Chondrocyte (in vitro differentiated cells): Measurements from ENCODE around the gene LTA. TPM values are rescaled to one million over a fixed set of nuclear protein-coding genes. Genes with fewer than 3 reads are reported as not detected.

Experiments
- DNase-seq: peaks from one replicate; pipeline ENCODE4 v3.0.0; 2021; ENCODE audit warnings: mixed read lengths, low spot score
- H3K27ac Mint-ChIP-seq: one replicate; pipeline ENCODE4 v1.8.0; 2021; ENCODE audit warnings: mild to moderate bottlenecking, moderate library complexity, mixed read lengths; ENCODE audit not compliant: unreplicated experiment
- H3K27me3 Mint-ChIP-seq: 2 replicates; pipeline ENCODE4 v1.8.0; 2021; ENCODE audit warnings: low read depth, mixed read lengths
- H3K36me3 Mint-ChIP-seq: 2 replicates; pipeline ENCODE4 v1.8.0; 2021; ENCODE audit warnings: low read depth, mixed read lengths
- H3K4me1 Mint-ChIP-seq: 2 replicates; pipeline ENCODE4 v1.8.0; 2021; ENCODE audit warnings: low read depth, mild to moderate bottlenecking, mixed read lengths
- H3K4me3 Mint-ChIP-seq: one replicate; pipeline ENCODE4 v1.8.0; 2021; ENCODE audit warnings: mild to moderate bottlenecking, moderate library complexity, mixed read lengths; ENCODE audit not compliant: unreplicated experiment
- H3K9me3 Mint-ChIP-seq: 2 replicates; pipeline ENCODE4 v1.8.0; 2021; ENCODE audit warnings: low read depth, mixed read lengths
- CTCF ChIP-seq: fragments of 200-600 bp; sonication (generic); IDR thresholded peaks from 2 replicates; pipeline ENCODE4 v1.5.0; 2021; ENCODE audit warnings: antibody characterized with exemption, mild to moderate bottlenecking, moderate library complexity
- total RNA-seq: library from RNA; stranded (reverse); gene quantifications from 3 replicates; pipeline ENCODE4 v1.2.1, GENCODE V29; 2021

The LTA gene
- total RNA-seq, 1 donor from 2014 or later, result not detected

GRCh38 chr6:31620586-31621319 is 48.7 kb downstream of the LTA start, which contains the start of gene PRRC2A:
Gene PRRC2A, plus strand, starts transcription at chr6:31620715. Its CDS starts 2,075 bp downstream, at chr6:31622790.
- H3K4me3 Mint-ChIP-seq, result peak within 1 kb of the TSS; percentile 98
- H3K27me3 Mint-ChIP-seq, result no peaks in the 10 kb centered on the region
- H3K36me3 Mint-ChIP-seq, result peaks cover 15% of the 10 kb centered on the region
- TF ChIP-seq CTCF, result peak; percentile 8
- peak within 1 kb of the TSS; percentile 100 for H3K27ac Mint-ChIP-seq
- DNase-seq, result peak; percentile 95
- H3K4me1 Mint-ChIP-seq, result peaks cover 26% of the 10 kb centered on the region
- H3K9me3 Mint-ChIP-seq, result no peaks in the 10 kb centered on the region

GRCh38 chr6:31621320-31621939 is 49.3 kb downstream of the LTA start:
- H3K36me3 Mint-ChIP-seq, result peaks cover 21% of the 10 kb centered on the region
- H3K4me3 Mint-ChIP-seq, result peak overlapping the region; percentile 98
- H3K9me3 Mint-ChIP-seq, result no peaks in the 10 kb centered on the region
- no peak for TF ChIP-seq CTCF
- peaks cover 26% of the 10 kb centered on the region for H3K4me1 Mint-ChIP-seq
- peak overlapping the region; percentile 91 for H3K27ac Mint-ChIP-seq
- no peaks in the 10 kb centered on the region for H3K27me3 Mint-ChIP-seq
- DNase-seq, result no peak

- peak overlapping the region; percentile 98 for H3K4me3 Mint-ChIP-seq
- peaks cover 24% of the 10 kb centered on the region for H3K36me3 Mint-ChIP-seq
- H3K27ac Mint-ChIP-seq, result peak overlapping the region; percentile 91
- TF ChIP-seq CTCF, result no peak
- H3K27me3 Mint-ChIP-seq, result no peaks in the 10 kb centered on the region
- H3K4me1 Mint-ChIP-seq, result peaks cover 26% of the 10 kb centered on the region
- H3K9me3 Mint-ChIP-seq, result no peaks in the 10 kb centered on the region
- no peak for DNase-seq
Measured at GRCh38 chr6:31621991-31622390, 49.9 kb downstream of the LTA start.

DNA sequence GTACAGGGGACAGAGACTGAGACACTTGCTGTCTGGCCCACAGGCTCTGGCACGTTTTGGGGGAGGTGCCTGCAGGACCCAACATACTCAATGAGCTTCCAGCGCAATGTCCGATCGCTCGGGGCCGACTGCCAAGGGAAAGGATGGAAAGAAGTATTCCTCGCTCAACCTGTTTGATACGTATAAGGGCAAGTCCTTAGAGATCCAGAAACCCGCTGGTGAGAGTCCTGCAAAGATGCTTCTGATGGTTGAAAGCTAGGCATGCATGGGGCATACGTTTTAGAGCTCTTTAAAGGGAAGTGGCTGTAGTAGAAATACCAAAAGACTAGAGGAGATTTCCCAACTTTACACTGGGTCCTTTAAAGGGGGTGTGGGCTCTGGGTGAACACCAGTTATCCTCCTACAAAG is 50.6 kb downstream of the LTA start:
- no peak for DNase-seq
- H3K36me3 Mint-ChIP-seq, result peaks cover 30% of the 10 kb centered on the region
- no peaks in the 10 kb centered on the region for H3K9me3 Mint-ChIP-seq
- H3K4me1 Mint-ChIP-seq, result peaks cover 26% of the 10 kb centered on the region
- no peak for TF ChIP-seq CTCF
- H3K27me3 Mint-ChIP-seq, result no peaks in the 10 kb centered on the region
- H3K4me3 Mint-ChIP-seq, result peak overlapping the region; percentile 98
- H3K27ac Mint-ChIP-seq, result peak overlapping the region; percentile 91

Other genes starting within 250 kb of the LTA start
- gene HLA-B, start 215.1 kb upstream of the LTA start, total RNA-seq, result 149 to 216 TPM (median 206 TPM) in 3 replicates
- gene MICA, start 168.7 kb upstream of the LTA start, total RNA-seq, result 54.6 to 56.8 TPM (median 56.3 TPM) in 3 replicates
- 7.8 to 9.4 TPM (median 9.0 TPM) in 3 replicates for gene MICB, start 74.1 kb upstream of the LTA start, total RNA-seq
- gene MCCD1, start 43.3 kb upstream of the LTA start, total RNA-seq, result not detected in 3 replicates
- gene DDX39B, start 30.3 kb upstream of the LTA start, total RNA-seq, result 222 to 230 TPM (median 227 TPM) in 3 replicates
- 2.4 to 4.1 TPM (median 3.0 TPM) in 3 replicates for gene ATP6V1G2, start 25.7 kb upstream of the LTA start, total RNA-seq
- gene NFKBIL1, start 24.7 kb upstream of the LTA start, total RNA-seq, result 21.2 to 30.1 TPM (median 29.6 TPM) in 3 replicates
- not detected in 3 replicates for gene TNF, start 3.3 kb downstream of the LTA start, total RNA-seq
- not detected in 3 replicates for gene LTB, start 10.1 kb downstream of the LTA start, total RNA-seq
- gene LST1, start 14.0 kb downstream of the LTA start, total RNA-seq, result not detected in 3 replicates
- gene NCR3, start 20.7 kb downstream of the LTA start, total RNA-seq, result not detected in 3 replicates
- gene AIF1, start 42.9 kb downstream of the LTA start, total RNA-seq, result not detected in 3 replicates
- gene PRRC2A, start 48.4 kb downstream of the LTA start, total RNA-seq, result 156 to 185 TPM (median 157 TPM) in 3 replicates
- 253 to 308 TPM (median 262 TPM) in 3 replicates for gene BAG6, start 80.4 kb downstream of the LTA start, total RNA-seq
- gene APOM, start 83.6 kb downstream of the LTA start, total RNA-seq, result 0.85 to 1.2 TPM in 2 of 3 replicates, not detected in the other
- 19.1 to 20.3 TPM (median 20.2 TPM) in 3 replicates for gene C6orf47, start 88.5 kb downstream of the LTA start, total RNA-seq
- gene GPANK1, start 92.7 kb downstream of the LTA start, total RNA-seq, result 12.0 to 15.4 TPM (median 13.9 TPM) in 3 replicates
- gene CSNK2B, start 93.8 kb downstream of the LTA start, total RNA-seq, result 116 to 126 TPM (median 122 TPM) in 3 replicates
- gene LY6G5B, start 97.7 kb downstream of the LTA start, total RNA-seq, result 10.2 to 14.3 TPM (median 11.7 TPM) in 3 replicates
- gene LY6G5C, start 108.8 kb downstream of the LTA start, total RNA-seq, result 1.3 to 3.6 TPM (median 2.4 TPM) in 3 replicates
- gene ABHD16A, start 131.0 kb downstream of the LTA start, total RNA-seq, result 27.8 to 33.9 TPM (median 32.3 TPM) in 3 replicates
- not detected in 3 replicates for gene LY6G6F, start 134.6 kb downstream of the LTA start, total RNA-seq
- not detected in 3 replicates for gene LY6G6D, start 143.1 kb downstream of the LTA start, total RNA-seq
- gene LY6G6C, start 149.5 kb downstream of the LTA start, total RNA-seq, result 0.30 TPM in 1 of 3 replicates, not detected in the others
- gene MPIG6B, start 151.1 kb downstream of the LTA start, total RNA-seq, result not detected in 3 replicates
- gene DDAH2, start 157.0 kb downstream of the LTA start, total RNA-seq, result 66.4 to 99.6 TPM (median 95.7 TPM) in 3 replicates
- gene CLIC1, start 164.2 kb downstream of the LTA start, total RNA-seq, result 256 to 328 TPM (median 317 TPM) in 3 replicates
- gene MSH5, start 167.7 kb downstream of the LTA start, total RNA-seq, result 8.4 to 17.4 TPM (median 9.4 TPM) in 3 replicates
- 1.3 to 2.4 TPM (median 1.4 TPM) in 3 replicates for gene SAPCD1, start 190.4 kb downstream of the LTA start, total RNA-seq
- 0.15 to 0.62 TPM (median 0.17 TPM) in 3 replicates for gene VWA7, start 205.0 kb downstream of the LTA start, total RNA-seq
- gene VARS1, start 223.5 kb downstream of the LTA start, total RNA-seq, result 71.1 to 101 TPM (median 71.9 TPM) in 3 replicates
- 35.0 to 42.5 TPM (median 35.7 TPM) in 3 replicates for gene LSM2, start 234.7 kb downstream of the LTA start, total RNA-seq
- 0.89 to 1.5 TPM (median 1.00 TPM) in 3 replicates for gene HSPA1L, start 243.0 kb downstream of the LTA start, total RNA-seq
- gene HSPA1A, start 243.3 kb downstream of the LTA start, total RNA-seq, result 23.0 to 46.3 TPM (median 46.2 TPM) in 3 replicates